Left ventricle myocardium inferior (tissue), 1 donor: Measurements from ENCODE around the gene SLC25A43. TPM values are rescaled to one million over a fixed set of nuclear protein-coding genes. Genes with fewer than 3 reads are reported as not detected.
A peak's percentile ranks its signal among the peaks of the same experiment; 100 is the strongest.

ENCODE experiments used
- DNase-seq: peaks from one replicate; pipeline ENCODE4 v3.0.0-alpha.2; 2020
- H3K27ac ChIP-seq: fragments of 200-600 bp; replicated peaks from 2 replicates; pipeline ENCODE4 v1.8.0; 2021
- H3K27me3 ChIP-seq: fragments of 200-600 bp; 2 replicates; pipeline ENCODE4 v1.8.0; 2021; ENCODE audit warnings: low read depth
- H3K36me3 ChIP-seq: fragments of 200-600 bp; 2 replicates; pipeline ENCODE4 v1.8.0; 2021
- H3K4me1 ChIP-seq: fragments of 200-600 bp; 2 replicates; pipeline ENCODE4 v1.8.0; 2021
- H3K4me3 ChIP-seq: fragments of 200-600 bp; 2 replicates; pipeline ENCODE4 v1.8.0; 2021; ENCODE audit warnings: mild to moderate bottlenecking, moderate library complexity
- H3K9me3 ChIP-seq: fragments of 200-600 bp; replicated peaks from 2 replicates; pipeline ENCODE4 v1.8.0; 2021
- intact Hi-C: fragments of 100-400 bp; cut with micrococcal nuclease; formaldehyde crosslinking; loops from one replicate; pipeline ENCODE4 v1.11.0; 2022
- total RNA-seq: library from RNA; stranded (reverse); fragmentation: NEBNext Ultra II Directional; extraction: Animal tissue kit (Norgen Biotek cat#: 25700); gene quantifications from one replicate; pipeline ENCODE4 v1.2.1, GENCODE V29; 2021
- TF ChIP-seq, protein P1 (sequence below): fragments of 200-600 bp; IDR thresholded peaks from 2 replicates; pipeline ENCODE4 v1.8.0; 2021; ENCODE audit warnings: antibody characterized with exemption, mild to moderate bottlenecking, borderline replicate concordance
- donor health status: DM: no; HTN: yes; CAD: no; lungs with severe emphysema.

SLC25A43 gene
- total RNA-seq, 1 donor from 2014 or later = 1.4 TPM

GRCh38 chrX:119467842-119468550 lies 68.9 kb downstream of the SLC25A43 start, which contains the start of gene SLC25A5:
Gene SLC25A5, plus strand, starts transcription at chrX:119468444. Its CDS starts 72 bp downstream, at chrX:119468516.
- TF ChIP-seq, protein P1, sequence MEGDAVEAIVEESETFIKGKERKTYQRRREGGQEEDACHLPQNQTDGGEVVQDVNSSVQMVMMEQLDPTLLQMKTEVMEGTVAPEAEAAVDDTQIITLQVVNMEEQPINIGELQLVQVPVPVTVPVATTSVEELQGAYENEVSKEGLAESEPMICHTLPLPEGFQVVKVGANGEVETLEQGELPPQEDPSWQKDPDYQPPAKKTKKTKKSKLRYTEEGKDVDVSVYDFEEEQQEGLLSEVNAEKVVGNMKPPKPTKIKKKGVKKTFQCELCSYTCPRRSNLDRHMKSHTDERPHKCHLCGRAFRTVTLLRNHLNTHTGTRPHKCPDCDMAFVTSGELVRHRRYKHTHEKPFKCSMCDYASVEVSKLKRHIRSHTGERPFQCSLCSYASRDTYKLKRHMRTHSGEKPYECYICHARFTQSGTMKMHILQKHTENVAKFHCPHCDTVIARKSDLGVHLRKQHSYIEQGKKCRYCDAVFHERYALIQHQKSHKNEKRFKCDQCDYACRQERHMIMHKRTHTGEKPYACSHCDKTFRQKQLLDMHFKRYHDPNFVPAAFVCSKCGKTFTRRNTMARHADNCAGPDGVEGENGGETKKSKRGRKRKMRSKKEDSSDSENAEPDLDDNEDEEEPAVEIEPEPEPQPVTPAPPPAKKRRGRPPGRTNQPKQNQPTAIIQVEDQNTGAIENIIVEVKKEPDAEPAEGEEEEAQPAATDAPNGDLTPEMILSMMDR = no peak
- intact Hi-C loops = no loop called here

GRCh38 chrX:119468551-119469312 lies 69.6 kb downstream of the SLC25A43 start:
- Histone ChIP-seq H3K27ac (peak overlapping the region; percentile 97), H3K9me3 (no peaks in the 10 kb centered on the region), H3K4me1 (peaks cover 9% of the 10 kb centered on the region), H3K36me3 (peaks cover 18% of the 10 kb centered on the region), H3K4me3 (peak overlapping the region; percentile 87), H3K27me3 (no peaks in the 10 kb centered on the region)
- DNase-seq = peak; percentile 88
- TF ChIP-seq, protein P1 = peak; percentile 81
- intact Hi-C loops = no loop called here

More at GRCh38 chrX:119467842-119468550, 68.9 kb downstream of the SLC25A43 start, which contains the start of gene SLC25A5:
- peak; percentile 84 for DNase-seq
- H3K4me1 ChIP-seq = peaks cover 9% of the 10 kb centered on the region
- no peaks in the 10 kb centered on the region for H3K9me3 ChIP-seq
- peak within 1 kb of the TSS; percentile 87 for H3K4me3 ChIP-seq
- H3K27ac ChIP-seq = peak within 1 kb of the TSS; percentile 97
- no peaks in the 10 kb centered on the region for H3K27me3 ChIP-seq
- peaks cover 18% of the 10 kb centered on the region for H3K36me3 ChIP-seq

GRCh38 chrX:119469313-119469635 lies 70.1 kb downstream of the SLC25A43 start:
- TF ChIP-seq, protein P1 = no peak
- peak overlapping the region; percentile 97 for H3K27ac ChIP-seq
- H3K4me1 ChIP-seq = peaks cover 9% of the 10 kb centered on the region
- peaks cover 18% of the 10 kb centered on the region for H3K36me3 ChIP-seq
- no peaks in the 10 kb centered on the region for H3K27me3 ChIP-seq
- H3K9me3 ChIP-seq = no peaks in the 10 kb centered on the region
- H3K4me3 ChIP-seq = peak overlapping the region; percentile 87
- intact Hi-C loops = no loop called here
- no peak for DNase-seq

DNA sequence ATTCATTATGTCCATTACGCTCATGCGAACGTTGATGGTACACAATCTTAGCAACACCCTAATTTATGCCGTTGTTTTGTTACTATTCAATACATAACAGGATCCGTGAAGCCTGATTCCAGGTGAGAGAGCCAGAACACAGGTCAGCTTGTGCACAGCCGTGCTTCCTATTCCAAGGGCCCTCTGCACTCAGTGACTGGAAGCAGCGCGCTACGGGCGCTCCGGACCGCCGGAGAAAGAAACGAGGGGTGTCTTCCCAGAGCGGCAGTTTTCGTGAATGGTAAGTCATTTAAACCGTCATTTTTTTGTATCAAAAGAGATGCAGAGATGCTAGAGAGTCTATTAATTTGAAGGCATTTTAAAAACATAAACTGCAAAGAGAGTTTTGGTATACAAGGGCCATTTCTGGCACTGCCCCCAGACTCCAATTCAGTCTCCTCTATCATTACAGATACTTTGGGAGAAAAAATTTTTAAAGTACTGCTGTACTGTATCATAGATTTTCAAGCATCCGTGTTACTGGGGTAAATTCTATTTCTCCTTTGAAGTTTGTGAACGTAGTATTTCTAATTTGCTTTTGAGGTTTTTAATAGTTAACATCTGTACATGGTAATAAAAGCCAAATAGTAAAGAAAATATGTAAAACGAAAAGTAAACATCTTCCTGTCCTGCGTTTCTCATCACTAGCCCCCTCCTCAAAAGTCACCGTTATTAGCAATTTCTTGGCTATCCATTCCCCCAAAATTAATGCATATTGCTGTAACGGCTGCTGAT lies 75.7 kb downstream of the SLC25A43 start:
- H3K36me3 ChIP-seq = peaks cover 17% of the 10 kb centered on the region
- H3K9me3 ChIP-seq = no peaks in the 10 kb centered on the region
- H3K4me3 ChIP-seq = no peak overlapping the region
- no peaks in the 10 kb centered on the region for H3K27me3 ChIP-seq
- H3K27ac ChIP-seq = no peak overlapping the region
- no peak for DNase-seq
- H3K4me1 ChIP-seq = peaks cover 4% of the 10 kb centered on the region
- intact Hi-C loops = no loop called here
- TF ChIP-seq, protein P1 = no peak

DNA sequence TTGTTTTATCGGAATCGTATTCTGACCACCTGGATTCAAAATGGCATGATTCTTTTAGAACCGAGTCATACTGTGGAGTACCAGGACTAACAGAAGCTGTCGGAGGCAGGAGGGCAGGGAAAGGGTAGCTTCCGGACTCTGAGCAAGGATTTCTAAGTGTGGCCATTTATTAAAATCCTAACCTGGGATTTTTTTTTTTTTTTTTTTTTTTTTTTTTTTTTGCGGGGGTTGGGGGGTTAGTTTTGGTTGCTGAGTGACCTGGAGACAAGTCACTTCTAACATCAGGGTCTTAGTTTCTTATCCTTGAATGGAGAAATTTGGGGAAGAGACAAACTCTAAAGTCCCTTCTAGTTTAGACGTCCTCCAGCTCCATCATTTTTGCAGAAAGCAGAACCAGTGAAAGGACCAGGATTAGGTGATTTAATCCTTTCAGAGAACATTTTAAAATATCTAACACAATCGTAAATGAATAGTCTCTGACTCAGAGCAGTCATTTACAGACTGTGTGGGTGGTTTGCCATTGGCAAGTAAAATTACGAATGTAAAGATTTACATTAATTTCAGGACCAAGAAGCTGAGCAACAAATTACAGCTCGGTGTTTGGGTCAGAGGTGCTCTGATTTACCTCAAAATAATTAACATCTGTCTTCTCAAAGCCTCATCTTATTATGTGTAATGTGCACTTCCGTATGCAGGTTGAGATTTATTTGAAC lies 76.4 kb downstream of the SLC25A43 start:
- no peaks in the 10 kb centered on the region for H3K27me3 ChIP-seq
- peaks cover 13% of the 10 kb centered on the region for H3K36me3 ChIP-seq
- no peaks in the 10 kb centered on the region for H3K9me3 ChIP-seq
- no peaks in the 10 kb centered on the region for H3K4me1 ChIP-seq
- H3K27ac ChIP-seq = peak overlapping the region; percentile 55
- TF ChIP-seq, protein P1 = no peak
- DNase-seq = no peak
- no peak overlapping the region for H3K4me3 ChIP-seq
- intact Hi-C loops = no loop called here
